Prostate gland (tissue), 2 donors: ENCODE data around the gene COL23A1.

Experiments
- POLR2A ChIP-seq: fragments of 450-650 bp; IDR thresholded peaks from one replicate; pipeline ENCODE4 v1.6.1; 2016; ENCODE audit warnings: antibody characterized with exemption, mild to moderate bottlenecking
- TF ChIP-seq, protein P1 (sequence below), 4 experiments: fragments of 200-600 bp in 2 of 4; fragments of 450-650 bp in 2 of 4; sonication (generic) in 2 of 4; IDR thresholded peaks; 1 replicate in 3 of 4; 2 replicates in 1 of 4; pipeline ENCODE4 v1.5.1; 2016 to 2019; ENCODE audit warnings: antibody characterized with exemption in 4 of 4, mild to moderate bottlenecking in 2 of 4, moderate library complexity in 2 of 4

GRCh38 chr5:178387856-178388190, 202.4 kb downstream of the COL23A1 start:
- TF ChIP-seq, protein P1, sequence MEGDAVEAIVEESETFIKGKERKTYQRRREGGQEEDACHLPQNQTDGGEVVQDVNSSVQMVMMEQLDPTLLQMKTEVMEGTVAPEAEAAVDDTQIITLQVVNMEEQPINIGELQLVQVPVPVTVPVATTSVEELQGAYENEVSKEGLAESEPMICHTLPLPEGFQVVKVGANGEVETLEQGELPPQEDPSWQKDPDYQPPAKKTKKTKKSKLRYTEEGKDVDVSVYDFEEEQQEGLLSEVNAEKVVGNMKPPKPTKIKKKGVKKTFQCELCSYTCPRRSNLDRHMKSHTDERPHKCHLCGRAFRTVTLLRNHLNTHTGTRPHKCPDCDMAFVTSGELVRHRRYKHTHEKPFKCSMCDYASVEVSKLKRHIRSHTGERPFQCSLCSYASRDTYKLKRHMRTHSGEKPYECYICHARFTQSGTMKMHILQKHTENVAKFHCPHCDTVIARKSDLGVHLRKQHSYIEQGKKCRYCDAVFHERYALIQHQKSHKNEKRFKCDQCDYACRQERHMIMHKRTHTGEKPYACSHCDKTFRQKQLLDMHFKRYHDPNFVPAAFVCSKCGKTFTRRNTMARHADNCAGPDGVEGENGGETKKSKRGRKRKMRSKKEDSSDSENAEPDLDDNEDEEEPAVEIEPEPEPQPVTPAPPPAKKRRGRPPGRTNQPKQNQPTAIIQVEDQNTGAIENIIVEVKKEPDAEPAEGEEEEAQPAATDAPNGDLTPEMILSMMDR (IDR thresholded peaks at IDR 0.05) = no peak
- no peak for TF ChIP-seq POLR2A
